GM19025 (cell line): ENCODE data around the gene CELA3A.
"Not testable (repeated sequence)": the region's sequence is repeated elsewhere in the genome, so short reads cannot be mapped to it uniquely, and the experiment has no call there.

Source experiments
- ATAC-seq: cut with Tn5 transposase; IDR thresholded peaks from one replicate; pipeline ENCODE4 v1.9.1; 2021; ENCODE audit warnings: mild to moderate bottlenecking, low read depth, moderate library complexity; ENCODE audit not compliant: unreplicated experiment

The CELA3A gene

DNA sequence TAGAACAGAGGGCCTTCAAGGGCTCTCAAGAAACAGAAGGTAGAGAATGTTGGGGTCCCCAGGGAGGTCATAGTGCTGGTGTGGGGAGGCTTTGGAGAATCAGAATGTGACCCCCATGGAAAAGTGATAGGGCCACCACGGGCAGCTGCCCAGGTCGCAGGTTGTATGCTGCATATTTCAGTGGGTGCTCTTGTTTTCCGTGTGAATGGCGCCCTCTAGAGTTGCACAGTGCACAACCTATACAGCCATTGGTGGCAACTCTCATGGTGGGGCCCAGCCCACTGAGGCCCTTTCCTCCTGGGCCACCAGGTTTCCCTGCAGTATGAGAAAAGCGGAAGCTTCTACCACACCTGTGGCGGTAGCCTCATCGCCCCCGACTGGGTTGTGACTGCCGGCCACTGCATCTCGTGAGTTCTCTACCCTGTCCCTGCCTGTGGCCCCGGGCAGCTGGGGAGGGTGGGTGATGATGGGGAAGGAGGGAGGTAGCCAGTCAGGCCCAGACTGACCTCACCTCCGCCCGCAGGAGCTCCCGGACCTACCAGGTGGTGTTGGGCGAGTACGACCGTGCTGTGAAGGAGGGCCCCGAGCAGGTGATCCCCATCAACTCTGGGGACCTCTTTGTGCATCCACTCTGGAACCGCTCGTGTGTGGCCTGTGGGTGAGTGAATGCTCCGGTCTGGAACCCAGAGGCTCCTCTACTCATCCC is 20.8 kb upstream of the CELA3A start:
- not testable (repeated sequence) for ATAC-seq

DNA sequence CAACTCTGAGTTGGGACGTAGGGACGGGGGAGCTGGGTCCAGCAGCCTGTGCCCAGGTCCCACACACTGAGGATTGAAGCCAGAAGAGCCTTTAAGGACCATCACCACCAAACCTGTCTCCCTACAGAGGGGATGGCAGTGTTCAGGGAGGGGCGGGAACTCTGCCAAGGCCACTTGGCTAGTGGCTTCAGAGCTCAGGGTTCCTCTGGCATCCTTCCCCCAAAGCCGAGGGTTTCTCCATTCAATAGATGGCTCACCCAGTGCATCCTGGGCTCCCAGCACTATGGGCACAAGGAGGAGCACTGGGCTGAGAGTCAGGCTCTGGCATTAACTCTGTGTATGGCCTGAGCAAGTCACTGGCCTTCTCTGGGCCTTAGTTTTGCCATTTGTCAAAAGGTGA is 20.2 kb upstream of the CELA3A start:
- not testable (repeated sequence) for ATAC-seq

GRCh38 chr1:21982122-21982521 is 19.3 kb upstream of the CELA3A start:
- not testable (repeated sequence) for ATAC-seq

DNA sequence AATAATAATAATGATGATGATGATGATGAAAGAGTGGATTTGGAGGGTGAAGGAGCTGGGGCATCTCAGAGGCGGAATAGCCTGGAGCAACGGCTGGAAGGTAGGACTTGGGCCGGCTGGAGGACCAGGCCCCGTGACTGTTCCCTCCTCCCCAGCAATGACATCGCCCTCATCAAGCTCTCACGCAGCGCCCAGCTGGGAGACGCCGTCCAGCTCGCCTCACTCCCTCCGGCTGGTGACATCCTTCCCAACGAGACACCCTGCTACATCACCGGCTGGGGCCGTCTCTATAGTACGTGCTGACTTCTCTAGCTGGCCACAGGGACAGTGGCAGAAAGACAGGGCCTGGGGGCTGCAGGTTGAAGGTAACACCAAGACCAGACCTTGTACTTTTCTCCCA is 17.9 kb upstream of the CELA3A start:
- not testable (repeated sequence) for ATAC-seq

DNA sequence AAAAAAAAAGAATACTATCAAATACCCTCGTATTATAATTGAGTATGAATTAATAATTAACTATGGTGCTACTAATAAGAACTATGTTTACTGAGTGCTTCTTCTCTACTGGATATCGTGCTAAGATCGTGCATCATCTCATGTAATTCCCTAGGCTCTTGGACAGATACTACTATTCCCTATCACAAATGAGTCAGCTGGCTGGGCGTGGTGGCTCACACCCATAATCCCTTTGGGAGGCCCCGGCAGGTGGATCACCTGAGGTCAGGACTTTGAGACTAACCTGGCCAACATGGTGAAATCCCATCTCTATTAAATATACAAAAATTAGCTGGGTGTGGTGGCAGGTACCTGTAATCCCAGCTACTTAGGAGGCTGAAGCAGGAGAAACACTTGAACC is 15.6 kb upstream of the CELA3A start:
- ATAC-seq: not testable (repeated sequence)

DNA sequence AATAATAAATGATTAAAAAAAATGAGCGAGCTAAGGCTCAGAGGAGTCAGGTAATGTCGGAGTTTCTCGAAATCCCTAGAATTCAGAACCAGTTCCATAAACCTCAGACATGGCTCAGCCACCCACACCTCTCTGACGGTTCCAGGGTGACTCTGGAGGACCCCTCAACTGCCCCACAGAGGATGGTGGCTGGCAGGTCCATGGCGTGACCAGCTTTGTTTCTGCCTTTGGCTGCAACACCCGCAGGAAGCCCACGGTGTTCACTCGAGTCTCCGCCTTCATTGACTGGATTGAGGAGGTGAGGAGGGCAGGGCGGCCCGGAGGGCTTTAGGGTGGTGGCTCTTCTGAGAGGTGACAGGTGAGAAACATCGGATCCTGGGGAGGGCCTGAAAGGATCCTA is 15.1 kb upstream of the CELA3A start:
- ATAC-seq: not testable (repeated sequence)

DNA sequence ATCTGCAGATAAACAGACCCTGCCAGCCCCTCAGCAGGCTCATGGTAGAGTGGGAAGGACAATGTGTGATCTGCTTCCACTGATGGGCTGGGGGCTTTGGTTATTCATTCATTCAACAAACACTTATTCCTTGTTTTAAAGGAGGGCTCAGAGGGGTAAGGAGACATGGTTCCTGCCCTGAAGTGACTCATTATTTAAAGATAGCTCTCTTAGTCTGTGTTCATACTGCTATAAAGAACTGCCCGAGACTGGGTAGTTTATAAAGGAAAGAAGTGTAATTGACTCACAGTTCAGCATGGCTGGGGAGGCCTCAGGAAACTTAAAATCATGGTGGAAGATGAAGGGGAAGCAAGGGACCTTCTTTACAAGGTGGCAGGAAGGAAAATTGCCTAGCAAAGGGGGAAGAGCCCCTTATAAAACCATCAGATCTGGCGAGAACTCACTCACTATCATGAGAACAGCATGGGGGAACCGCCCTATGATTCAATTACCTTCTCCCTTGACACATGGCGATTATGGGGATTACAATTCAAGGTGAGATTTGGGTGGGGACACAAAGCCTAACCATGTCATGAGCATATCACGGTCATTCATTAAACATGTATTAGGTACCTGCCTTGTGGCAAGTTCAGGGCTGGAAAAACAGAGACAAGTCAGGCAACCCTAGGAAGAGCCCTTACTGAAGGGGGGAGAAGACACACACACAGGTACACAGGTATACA is 11.6 kb upstream of the CELA3A start:
- not testable (repeated sequence) for ATAC-seq

GRCh38 chr1:21992186-21992585 is 9.3 kb upstream of the CELA3A start:
- not testable (repeated sequence) for ATAC-seq

GRCh38 chr1:21994716-21995115 is 6.7 kb upstream of the CELA3A start:
- not testable (repeated sequence) for ATAC-seq

DNA sequence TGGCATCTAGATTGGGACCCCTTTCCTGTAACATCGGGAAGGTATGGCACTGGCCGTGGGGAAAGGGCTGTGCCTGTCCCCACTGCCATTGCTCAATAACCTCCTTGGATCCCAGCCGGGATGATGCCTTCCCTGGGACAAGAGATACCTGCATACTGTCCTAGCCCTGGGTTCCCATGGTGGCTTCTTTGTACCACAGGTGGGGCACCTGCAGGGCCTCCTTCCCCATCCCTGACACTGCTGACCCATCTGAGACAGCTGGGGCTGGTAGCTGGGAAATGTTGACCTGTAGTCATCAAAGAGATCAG is 4.8 kb upstream of the CELA3A start:
- ATAC-seq: not testable (repeated sequence)

DNA sequence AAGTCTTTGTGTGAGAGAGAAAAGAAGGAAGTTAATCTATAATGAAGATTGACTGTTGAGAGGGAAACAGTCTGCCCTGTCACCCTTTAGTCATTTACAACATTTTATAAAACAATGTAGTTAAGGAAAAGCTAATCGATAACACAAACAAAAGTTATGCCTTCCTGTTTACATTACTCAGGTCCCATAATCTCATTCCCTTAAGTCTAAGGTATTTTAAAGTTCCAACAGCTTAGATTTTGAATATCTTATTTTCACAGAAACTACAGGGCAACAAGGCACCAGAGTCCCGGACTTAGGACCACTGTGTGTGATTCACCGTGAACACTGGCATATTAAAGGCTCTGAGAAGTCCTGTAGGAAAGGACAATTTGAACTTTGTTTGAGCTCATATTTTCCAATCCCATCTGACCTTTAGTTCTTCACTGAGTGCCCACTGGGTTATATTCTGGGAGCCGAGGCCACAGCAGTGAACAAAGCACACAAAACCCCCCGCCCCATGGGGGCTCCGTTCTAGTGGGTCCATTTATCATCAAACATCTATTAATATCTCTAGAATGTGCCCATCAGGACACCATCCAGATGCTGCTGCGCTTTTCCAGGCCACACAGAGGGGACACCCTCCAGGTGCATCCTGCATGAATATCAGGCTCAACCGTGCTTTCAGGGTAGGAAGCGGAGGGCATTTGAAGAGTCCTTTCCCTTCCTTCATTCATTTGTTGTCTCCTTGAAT is 3.4 kb upstream of the CELA3A start:
- ATAC-seq: not testable (repeated sequence)

DNA sequence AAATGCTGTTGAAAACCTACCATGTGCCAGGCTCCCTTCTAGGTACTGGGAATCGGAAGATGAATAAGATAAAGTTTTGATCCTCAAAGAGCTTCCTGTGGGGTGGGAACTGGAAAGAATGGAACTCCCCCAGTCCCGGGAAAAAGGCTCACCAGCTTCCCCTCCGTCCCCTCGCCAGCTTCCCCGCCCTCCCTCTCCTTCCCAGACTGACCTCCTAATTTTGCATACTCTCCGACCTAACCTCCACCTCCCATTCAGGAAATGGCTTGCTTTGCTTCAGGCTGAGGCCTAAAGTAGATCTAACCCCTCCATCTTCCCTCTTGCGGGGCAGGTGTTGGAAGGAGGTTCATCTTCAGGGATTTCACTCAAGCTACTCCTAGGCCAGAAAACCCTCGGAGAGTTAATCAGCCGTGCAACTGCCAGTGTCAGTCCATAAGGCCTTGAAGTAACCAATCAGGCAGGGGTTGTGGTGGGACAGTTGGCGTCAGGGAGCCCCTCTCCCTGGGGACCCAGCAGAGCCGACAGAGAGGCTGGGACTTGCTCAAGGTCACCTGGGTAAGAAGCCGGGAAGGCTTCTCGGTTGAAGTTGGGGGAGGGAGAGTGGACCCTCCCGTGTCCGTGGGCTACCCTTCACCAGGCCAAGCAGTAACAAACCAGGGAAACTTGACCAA is 2.7 kb upstream of the CELA3A start:
- ATAC-seq: not testable (repeated sequence)

DNA sequence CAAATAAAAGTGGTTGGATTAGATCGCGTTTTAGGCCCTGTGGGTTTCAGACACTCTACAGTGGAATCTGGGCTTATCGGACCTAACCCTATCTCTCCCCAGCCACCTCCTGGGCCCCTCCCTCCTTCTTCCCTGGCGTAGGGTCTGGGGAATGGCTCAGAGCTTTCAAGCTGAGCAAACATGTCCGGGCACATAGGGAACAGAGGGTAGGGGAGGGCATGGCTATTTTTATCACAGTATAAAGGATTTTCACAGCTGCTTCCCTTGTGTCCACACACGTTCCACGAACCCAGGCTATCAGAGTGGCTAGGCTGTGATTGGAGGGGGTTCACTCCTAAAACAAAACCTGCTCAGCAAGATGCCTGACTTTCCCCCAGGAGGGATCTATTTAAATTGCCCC is 1.8 kb upstream of the CELA3A start:
- not testable (repeated sequence) for ATAC-seq

DNA sequence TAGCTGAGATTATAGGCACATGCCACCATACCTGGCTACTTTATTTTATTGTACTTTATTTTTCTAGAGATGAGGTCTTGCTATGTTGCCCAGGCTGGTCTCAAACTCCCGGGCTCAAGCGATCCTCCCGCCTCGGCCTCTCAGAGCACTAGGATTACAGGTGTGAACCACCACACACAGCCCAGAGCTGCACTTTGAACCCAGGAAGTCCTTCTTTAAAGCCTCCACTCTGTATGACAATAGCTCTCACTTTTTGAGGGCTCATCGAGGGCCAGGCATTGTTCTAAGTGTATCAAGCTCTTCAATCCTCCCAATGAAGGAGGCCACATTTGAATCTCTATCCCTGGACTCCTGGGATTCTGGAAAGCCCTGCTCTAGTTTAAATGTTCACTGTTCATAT is 1.0 kb downstream of the CELA3A start:
- not testable (repeated sequence) for ATAC-seq

GRCh38 chr1:22002875-22003274 is 1.4 kb downstream of the CELA3A start:
- ATAC-seq: not testable (repeated sequence)

DNA sequence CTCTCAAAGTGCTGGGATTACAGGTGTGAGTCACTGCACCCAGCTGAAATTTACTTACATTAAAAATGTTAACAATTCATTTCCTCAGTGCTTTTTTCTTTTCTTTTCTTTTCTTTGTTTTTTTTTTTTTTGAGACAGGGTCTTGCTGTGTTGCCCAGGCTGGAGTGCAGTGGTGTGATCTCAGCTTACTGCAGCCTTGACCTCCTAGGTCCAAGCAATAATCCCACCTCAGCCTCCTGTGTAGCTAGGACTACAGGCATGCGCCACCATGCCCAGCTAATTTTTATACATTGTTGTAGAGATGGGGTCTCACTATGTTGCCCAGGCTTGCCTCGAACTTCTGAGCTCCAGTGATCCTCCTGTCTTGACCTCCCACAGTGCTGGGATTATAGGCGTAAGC is 2.5 kb downstream of the CELA3A start:
- not testable (repeated sequence) for ATAC-seq

DNA sequence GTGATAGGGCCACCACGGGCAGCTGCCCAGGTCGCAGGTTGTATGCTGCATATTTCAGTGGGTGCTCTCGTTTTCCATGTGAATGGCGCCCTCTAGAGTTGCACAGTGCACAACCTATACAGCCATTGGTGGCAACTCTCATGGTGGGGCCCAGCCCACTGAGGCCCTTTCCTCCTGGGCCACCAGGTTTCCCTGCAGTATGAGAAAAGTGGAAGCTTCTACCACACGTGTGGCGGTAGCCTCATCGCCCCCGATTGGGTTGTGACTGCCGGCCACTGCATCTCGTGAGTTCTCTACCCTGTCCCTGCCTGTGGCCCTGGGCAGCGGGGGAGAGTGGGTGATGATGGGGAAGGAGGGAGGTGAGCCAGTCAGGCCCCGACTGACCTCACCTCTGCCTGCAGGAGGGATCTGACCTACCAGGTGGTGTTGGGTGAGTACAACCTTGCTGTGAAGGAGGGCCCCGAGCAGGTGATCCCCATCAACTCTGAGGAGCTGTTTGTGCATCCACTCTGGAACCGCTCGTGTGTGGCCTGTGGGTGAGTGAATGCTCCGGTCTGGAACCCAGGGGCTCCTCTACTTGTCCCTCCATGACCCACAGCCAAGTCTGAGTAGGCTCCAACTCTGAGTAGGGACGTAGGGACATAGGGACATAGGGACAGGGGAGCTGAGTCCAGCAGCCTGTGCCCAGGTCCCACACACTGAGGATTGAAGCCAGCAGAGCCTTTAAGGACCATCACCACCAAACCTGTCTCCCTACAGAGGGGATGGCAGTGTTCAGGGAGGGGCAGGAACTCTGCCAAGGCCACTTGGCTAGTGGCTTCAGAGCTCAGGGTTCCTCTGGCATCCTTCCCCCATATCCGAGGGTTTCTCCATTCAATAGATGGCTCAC is 4.0 kb downstream of the CELA3A start:
- not testable (repeated sequence) for ATAC-seq

DNA sequence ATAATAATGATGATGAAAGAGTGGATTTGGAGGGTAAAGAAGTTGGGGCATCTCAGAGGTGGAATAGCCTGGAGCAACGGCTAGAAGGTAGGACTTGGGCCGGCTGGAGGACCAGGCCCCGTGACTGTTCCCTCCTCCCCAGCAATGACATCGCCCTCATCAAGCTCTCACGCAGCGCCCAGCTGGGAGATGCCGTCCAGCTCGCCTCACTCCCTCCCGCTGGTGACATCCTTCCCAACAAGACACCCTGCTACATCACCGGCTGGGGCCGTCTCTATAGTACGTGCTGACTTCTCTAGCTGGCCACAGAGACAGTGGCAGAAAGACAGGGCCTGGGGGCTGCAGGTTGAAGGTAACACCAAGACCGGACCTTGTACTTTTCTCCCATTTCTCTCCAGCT is 5.3 kb downstream of the CELA3A start:
- not testable (repeated sequence) for ATAC-seq

GRCh38 chr1:22007262-22007661 is 5.8 kb downstream of the CELA3A start:
- ATAC-seq: not testable (repeated sequence)

GRCh38 chr1:22009566-22009965 is 8.1 kb downstream of the CELA3A start:
- ATAC-seq: not testable (repeated sequence)
